D721Med (cell line): Measurements from ENCODE around the gene OBSCN.

Source experiments
- DNase-seq: peaks from one replicate; pipeline ENCODE4 v3.0.0; 2011; ENCODE audit warnings: low spot score; ENCODE audit not compliant: insufficient read length
- FAIRE-seq: peaks from 2 replicates; lab custom pipeline; 2011; peaks lifted over from hg19 to GRCh38; lab: Jason Lieb, UNC
- CTCF ChIP-seq: IDR thresholded peaks from 2 replicates; pipeline ENCODE4 v1.5.1; 2012; ENCODE audit warnings: mild to moderate bottlenecking, control low read depth; ENCODE audit not compliant: insufficient read depth; ENCODE audit errors: missing control alignments

OBSCN gene

GRCh38 chr1:228289239-228289849 is 81.5 kb downstream of the OBSCN start:
- TF ChIP-seq CTCF = no peak
- DNase-seq (no peak), FAIRE-seq (no peak)

GRCh38 chr1:228289996-228290881 is 82.4 kb downstream of the OBSCN start:
- DNase-seq (no peak), FAIRE-seq (no peak)
- no peak for TF ChIP-seq CTCF

- FAIRE-seq (no peak), DNase-seq (no peak)
- TF ChIP-seq CTCF = no peak
Observed at GRCh38 chr1:228291906-228292608, 84.2 kb downstream of the OBSCN start.

- TF ChIP-seq CTCF = no peak
- DNase-seq = no peak
- no peak for FAIRE-seq
Observed at GRCh38 chr1:228292609-228292911, 84.7 kb downstream of the OBSCN start.

GRCh38 chr1:228293393-228293792 is 85.5 kb downstream of the OBSCN start:
- FAIRE-seq (no peak), DNase-seq (no peak)
- no peak for TF ChIP-seq CTCF

GRCh38 chr1:228293816-228294500 is 86.1 kb downstream of the OBSCN start:
- DNase-seq = no peak
- no peak for FAIRE-seq
- TF ChIP-seq CTCF = no peak
